CD4-positive, alpha-beta T cell (primary cell): Measurements from ENCODE around the gene AKAP17A. TPM values are rescaled to one million over a fixed set of nuclear protein-coding genes. Genes with fewer than 3 reads are reported as not detected.
A peak's percentile ranks its signal among the peaks of the same experiment; 100 is the strongest.

ENCODE experiments used
- ATAC-seq: fragments of 200-7000 bp; cut with Tn5 transposase; one replicate; pipeline ENCODE4 v1.10.0; 2022; ENCODE audit warnings: mild to moderate bottlenecking; ENCODE audit not compliant: poor library complexity
- CTCF ChIA-PET: fragments of 350-600 bp; sonication (Branson Sonifier 250); formaldehyde crosslinking; loops from one replicate; lab custom pipeline; 2021; ENCODE audit warnings: antibody characterized with exemption, inconsistent platforms; lab: Charles Lee
- POLR2A ChIA-PET: fragments of 350-600 bp; sonication (Branson Sonifier 250); formaldehyde crosslinking; loops from one replicate; lab custom pipeline; 2021; ENCODE audit warnings: antibody characterized with exemption, inconsistent platforms; lab: Charles Lee
- DNase-seq, 14 experiments: peaks; one replicate each; pipeline ENCODE4 v3.0.0-alpha.2; 2013 to 2020; ENCODE audit warnings: mixed read lengths in 2 of 14
- H3K27ac ChIP-seq, 2 donors: one replicate each; pipeline versions ENCODE4 v1.5.1 to v1.7.0; 2013; ENCODE audit warnings: low read length in 2 of 2, low read depth in 1 of 2, mild to moderate bottlenecking in 1 of 2
- H3K27me3 ChIP-seq, 2 experiments: 1 replicate in 1 of 2; 2 replicates in 1 of 2; pipeline versions ENCODE4 v1.6.1 to v1.7.0; 2013; ENCODE audit warnings: low read length in 2 of 2, control low read depth in 1 of 2, mild to moderate bottlenecking in 1 of 2, moderate library complexity in 1 of 2; ENCODE audit not compliant: insufficient read depth in 2 of 2, control insufficient read depth in 1 of 2
- H3K36me3 ChIP-seq: one replicate; pipeline ENCODE4 v1.6.1; 2013; ENCODE audit warnings: low read length, control low read depth; ENCODE audit not compliant: insufficient read depth
- H3K4me1 ChIP-seq: one replicate; pipeline ENCODE4 v1.6.1; 2013; ENCODE audit warnings: low read length, control low read depth; ENCODE audit not compliant: insufficient read depth
- H3K4me3 ChIP-seq: one replicate; pipeline ENCODE4 v1.5.1; 2013; ENCODE audit warnings: mild to moderate bottlenecking, low read length, moderate library complexity
- H3K9me3 ChIP-seq, 2 experiments: 1 replicate in 1 of 2; 2 replicates in 1 of 2; pipeline versions ENCODE4 v1.6.1 to v1.7.0; 2013; ENCODE audit warnings: low read length in 2 of 2, mild to moderate bottlenecking in 2 of 2, control low read depth in 1 of 2, moderate library complexity in 1 of 2; ENCODE audit not compliant: control insufficient read depth in 1 of 2, insufficient read depth in 1 of 2
- H3K27ac Mint-ChIP-seq: one replicate; pipeline ENCODE4 v1.8.0; 2020; ENCODE audit warnings: mixed read lengths
- H3K27me3 Mint-ChIP-seq: one replicate; pipeline ENCODE4 v1.8.0; 2021; ENCODE audit warnings: mixed read lengths
- H3K36me3 Mint-ChIP-seq: one replicate; pipeline ENCODE4 v1.8.0; 2021; ENCODE audit warnings: low read depth, mixed read lengths
- H3K4me1 Mint-ChIP-seq: one replicate; pipeline ENCODE4 v1.8.0; 2021; ENCODE audit warnings: low read depth, mixed read lengths
- H3K4me3 Mint-ChIP-seq: one replicate; pipeline ENCODE4 v1.8.0; 2020; ENCODE audit warnings: mild to moderate bottlenecking, mixed read lengths
- H3K9me3 Mint-ChIP-seq: one replicate; pipeline ENCODE4 v1.8.0; 2020; ENCODE audit warnings: mixed read lengths
- intact Hi-C, 2 experiments: fragments of 100-400 bp; cut with DNase I in 1 of 2; cut with micrococcal nuclease in 1 of 2; formaldehyde crosslinking; loops; one replicate each; pipeline versions ENCODE4 v1.15.1 to v1.9.0; 2023 to 2025; cut with DNase I, micrococcal nuclease
- total RNA-seq, 174 experiments: library from RNA in 2 of 174; stranded (reverse) in 2 of 174; gene quantifications; one replicate each; pipeline ENCODE4 v1.2.3 and lab custom pipeline; 2021 to 2026
- TF ChIP-seq, protein P1 (sequence below): fragments of 200-600 bp; IDR thresholded peaks from one replicate; pipeline ENCODE4 v1.8.0; 2022; ENCODE audit warnings: antibody characterized with exemption, mild to moderate bottlenecking

AKAP17A gene
- total RNA-seq, 2 experiments from 2014 or later: 143 to 149 TPM

DNA sequence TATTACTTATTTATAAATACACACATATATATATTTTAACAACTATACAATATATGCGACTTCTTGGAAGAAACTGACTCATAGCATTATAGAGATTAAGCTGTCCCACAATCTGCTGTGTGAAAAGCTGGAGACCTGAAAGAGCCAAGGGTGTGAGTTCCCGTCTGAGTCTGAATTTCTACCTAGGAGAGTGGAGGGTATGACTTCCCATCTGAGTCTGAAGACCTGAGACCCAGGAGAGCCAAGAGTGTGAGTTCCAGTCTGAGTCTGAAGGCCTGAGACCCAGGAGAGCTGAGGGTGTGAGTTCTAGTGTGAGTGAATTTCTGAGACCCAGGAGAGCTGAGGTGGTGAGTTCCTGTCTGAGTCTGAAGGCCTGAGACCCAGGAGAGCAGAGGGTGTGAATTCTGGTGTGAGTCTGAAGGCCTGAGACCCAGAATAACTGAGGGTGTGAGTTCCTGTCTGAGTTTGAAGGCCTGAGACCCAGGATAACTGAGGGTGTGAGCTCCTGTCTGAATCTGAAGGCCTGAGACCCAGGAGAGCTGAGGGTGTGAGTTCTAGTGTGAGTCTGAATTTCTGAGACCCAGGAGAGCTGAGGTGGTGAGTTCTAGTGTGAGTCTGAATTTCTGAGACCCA is 45.5 kb upstream of the AKAP17A start:
- no peak for ATAC-seq

DNA sequence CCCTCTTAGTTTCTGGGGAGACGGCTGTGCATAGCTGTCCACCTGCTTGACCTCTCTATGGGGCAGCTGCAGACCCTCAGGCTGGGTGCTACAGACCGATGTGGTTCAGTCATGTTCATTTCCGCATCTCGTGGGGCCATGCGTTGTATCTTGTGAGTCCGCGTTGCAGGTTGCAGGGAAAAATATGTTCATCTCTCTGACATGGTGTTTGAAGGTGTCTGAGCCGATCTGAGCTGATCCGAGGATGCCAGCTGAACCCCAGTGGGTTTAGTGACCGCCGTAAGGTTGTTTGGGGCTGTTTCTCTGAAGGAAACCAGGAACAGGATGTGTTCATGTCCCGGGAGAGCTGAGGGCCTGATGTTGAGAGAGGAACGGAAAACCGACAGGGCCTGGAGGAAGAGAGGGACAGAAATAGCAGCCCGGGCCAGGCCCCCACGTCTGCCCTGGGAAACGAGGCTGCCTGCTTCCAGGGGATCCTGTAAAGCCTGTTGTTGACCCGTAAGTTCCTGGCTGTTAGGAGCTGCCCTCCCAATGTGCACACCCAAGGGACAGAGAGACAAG is 44.6 kb upstream of the AKAP17A start:
- H3K4me3 Mint-ChIP-seq: no peak overlapping the region
- no peak for ATAC-seq
- CTCF ChIA-PET: no interaction called here
- Histone ChIP-seq H3K4me1 (peaks cover 39% of the 10 kb centered on the region), H3K9me3 (peaks cover 0 to 12% of the 10 kb centered on the region in 2 experiments), H3K27me3 (no peaks in the 10 kb centered on the region), H3K36me3 (no peaks in the 10 kb centered on the region), H3K4me3 (no peak overlapping the region), H3K27ac (no peak overlapping the region)
- peaks cover 5% of the 10 kb centered on the region for H3K36me3 Mint-ChIP-seq
- intact Hi-C loops: no loop called here
- no peaks in the 10 kb centered on the region for H3K27me3 Mint-ChIP-seq
- H3K4me1 Mint-ChIP-seq: peaks cover 31% of the 10 kb centered on the region
- POLR2A ChIA-PET: no interaction called here
- H3K27ac Mint-ChIP-seq: peak overlapping the region; percentile 65
- peaks cover 2% of the 10 kb centered on the region for H3K9me3 Mint-ChIP-seq
- TF ChIP-seq, protein P1, sequence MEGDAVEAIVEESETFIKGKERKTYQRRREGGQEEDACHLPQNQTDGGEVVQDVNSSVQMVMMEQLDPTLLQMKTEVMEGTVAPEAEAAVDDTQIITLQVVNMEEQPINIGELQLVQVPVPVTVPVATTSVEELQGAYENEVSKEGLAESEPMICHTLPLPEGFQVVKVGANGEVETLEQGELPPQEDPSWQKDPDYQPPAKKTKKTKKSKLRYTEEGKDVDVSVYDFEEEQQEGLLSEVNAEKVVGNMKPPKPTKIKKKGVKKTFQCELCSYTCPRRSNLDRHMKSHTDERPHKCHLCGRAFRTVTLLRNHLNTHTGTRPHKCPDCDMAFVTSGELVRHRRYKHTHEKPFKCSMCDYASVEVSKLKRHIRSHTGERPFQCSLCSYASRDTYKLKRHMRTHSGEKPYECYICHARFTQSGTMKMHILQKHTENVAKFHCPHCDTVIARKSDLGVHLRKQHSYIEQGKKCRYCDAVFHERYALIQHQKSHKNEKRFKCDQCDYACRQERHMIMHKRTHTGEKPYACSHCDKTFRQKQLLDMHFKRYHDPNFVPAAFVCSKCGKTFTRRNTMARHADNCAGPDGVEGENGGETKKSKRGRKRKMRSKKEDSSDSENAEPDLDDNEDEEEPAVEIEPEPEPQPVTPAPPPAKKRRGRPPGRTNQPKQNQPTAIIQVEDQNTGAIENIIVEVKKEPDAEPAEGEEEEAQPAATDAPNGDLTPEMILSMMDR: no peak
- DNase-seq: peak in 1 of 14 experiments; percentile 22

More for the DNA sequence above, 45.5 kb upstream of the AKAP17A start:
- peaks cover 2% of the 10 kb centered on the region for H3K9me3 Mint-ChIP-seq
- H3K4me3 Mint-ChIP-seq: no peak overlapping the region
- no peaks in the 10 kb centered on the region for H3K27me3 ChIP-seq
- peaks cover 22% of the 10 kb centered on the region for H3K4me1 Mint-ChIP-seq
- no peak overlapping the region for H3K27ac ChIP-seq
- DNase-seq: peak in 1 of 14 experiments; percentile 7
- TF ChIP-seq, protein P1: no peak
- no peaks in the 10 kb centered on the region for H3K36me3 ChIP-seq
- ChIA-PET POLR2A (no interaction called here), CTCF (no interaction called here)
- no peaks in the 10 kb centered on the region for H3K36me3 Mint-ChIP-seq
- intact Hi-C loops: no loop called here
- H3K27me3 Mint-ChIP-seq: no peaks in the 10 kb centered on the region
- H3K4me1 ChIP-seq: peaks cover 30% of the 10 kb centered on the region
- peaks cover 0 to 12% of the 10 kb centered on the region in 2 experiments for H3K9me3 ChIP-seq
- no peak overlapping the region for H3K4me3 ChIP-seq
- H3K27ac Mint-ChIP-seq: peak overlapping the region; percentile 65

DNA sequence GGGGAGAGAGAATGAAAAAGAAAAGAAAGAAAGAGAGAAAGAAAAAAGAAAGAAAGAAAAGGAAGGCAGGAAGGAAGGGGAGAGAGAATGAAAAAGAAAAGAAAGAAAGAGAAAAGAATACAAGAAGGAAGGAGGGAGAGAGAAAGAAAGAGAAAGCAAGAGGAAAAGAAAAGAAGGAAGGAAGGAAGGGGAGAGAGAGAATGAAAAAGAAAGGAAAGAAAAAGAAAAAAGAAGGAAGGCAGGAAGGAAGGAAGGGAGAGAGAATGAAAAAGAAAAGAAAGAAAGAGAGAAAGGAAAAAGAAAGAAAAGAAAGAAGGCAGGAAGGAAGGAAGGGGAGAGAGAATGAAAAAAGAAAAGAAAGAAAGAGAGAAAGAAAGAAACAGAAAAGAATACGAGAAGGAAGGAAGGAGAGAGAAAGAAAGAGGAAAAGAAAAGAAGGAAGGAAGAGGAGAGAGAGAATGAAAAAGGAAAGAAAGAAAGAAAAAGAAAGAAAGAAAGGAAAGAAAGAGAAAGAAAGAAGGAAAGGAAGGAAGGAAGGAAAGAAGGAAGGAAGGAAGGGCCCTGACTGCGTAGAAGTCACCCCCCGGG is 39.4 kb upstream of the AKAP17A start:
- peak overlapping the region; percentile 11 for H3K4me3 Mint-ChIP-seq
- H3K36me3 Mint-ChIP-seq: peaks cover 30% of the 10 kb centered on the region
- no peaks in the 10 kb centered on the region for H3K27me3 ChIP-seq
- H3K27me3 Mint-ChIP-seq: no peaks in the 10 kb centered on the region
- H3K9me3 ChIP-seq: peaks cover 4 to 25% of the 10 kb centered on the region in 2 experiments
- peaks cover 57% of the 10 kb centered on the region for H3K4me1 Mint-ChIP-seq
- H3K36me3 ChIP-seq: no peaks in the 10 kb centered on the region
- ChIA-PET CTCF (no interaction called here), POLR2A (no interaction called here)
- H3K27ac Mint-ChIP-seq: peak overlapping the region; percentile 98
- peak overlapping the region in 1 of 2 donors; percentile 58 for H3K27ac ChIP-seq
- H3K4me3 ChIP-seq: no peak overlapping the region
- intact Hi-C loops: no loop called here
- TF ChIP-seq, protein P1: peak; percentile 42
- H3K4me1 ChIP-seq: peaks cover 76% of the 10 kb centered on the region
- ATAC-seq (no peak), DNase-seq (no peak)
- peaks cover 12% of the 10 kb centered on the region for H3K9me3 Mint-ChIP-seq
